OCI-LY3 (cell line): ENCODE measurements around the gene CHRM4.

Source experiments
- H2AFZ ChIP-seq: fragments of 200-600, 300-600 bp; shearing (Covaris generic); 2 replicates; pipeline ENCODE4 v1.6.0; 2014; ENCODE audit warnings: antibody characterized with exemption, low read depth, low read length
- H3K27ac ChIP-seq: fragments of 200-600, 300-600 bp; sonication (generic); 2 replicates; pipeline ENCODE4 v1.5.1; 2014; ENCODE audit warnings: mild to moderate bottlenecking, low read length, moderate library complexity, mixed read lengths
- H3K27me3 ChIP-seq: fragments of 200-600, 300-600 bp; sonication (generic); 2 replicates; pipeline ENCODE4 v1.6.1; 2014; ENCODE audit warnings: low read depth, low read length, mixed read lengths
- H3K36me3 ChIP-seq: fragments of 200-600, 300-600 bp; sonication (generic); replicated peaks from 2 replicates; pipeline ENCODE3; 2014; ENCODE audit warnings: low read depth, low read length, mixed read lengths
- H3K4me1 ChIP-seq: fragments of 300-600, 200-600 bp; sonication (generic); 2 replicates; pipeline ENCODE4 v1.6.1; 2014; ENCODE audit warnings: low read length, mixed read lengths
- H3K4me2 ChIP-seq: fragments of 200-600, 300-600 bp; sonication (generic); 2 replicates; pipeline ENCODE4 v1.6.1; 2014; ENCODE audit warnings: low read length, mixed read lengths
- H3K4me3 ChIP-seq: fragments of 300-600, 200-600 bp; sonication (generic); 2 replicates; pipeline ENCODE4 v1.5.1; 2014; ENCODE audit warnings: antibody characterized with exemption, mild to moderate bottlenecking, low read length, moderate library complexity
- H3K79me2 ChIP-seq: fragments of 300-600, 200-600 bp; shearing (Covaris generic); 2 replicates; pipeline ENCODE4 v1.6.1; 2014; ENCODE audit warnings: mild to moderate bottlenecking, low read length, mixed read lengths
- H3K9ac ChIP-seq: fragments of 300-600, 200-600 bp; shearing (Covaris generic); 2 replicates; pipeline ENCODE4 v1.6.0; 2014; ENCODE audit warnings: mild to moderate bottlenecking, low read length, moderate library complexity
- H3K9me3 ChIP-seq: fragments of 200-600, 300-600 bp; shearing (Covaris generic); 2 replicates; pipeline ENCODE4 v1.6.1; 2014; ENCODE audit warnings: low read length, mixed read lengths; ENCODE audit not compliant: insufficient read depth
- H4K20me1 ChIP-seq: fragments of 200-600, 300-600 bp; sonication (generic); 2 replicates; pipeline ENCODE4 v1.6.1; 2016; ENCODE audit warnings: low read length, mixed read lengths; ENCODE audit not compliant: insufficient read depth
- CTCF ChIP-seq: fragments of 200-600, 300-600 bp; sonication (generic); IDR thresholded peaks from 2 replicates; pipeline ENCODE4 v1.5.1; 2014; ENCODE audit warnings: antibody characterized with exemption, low read length, low read depth
- EZH2phosphoT487 ChIP-seq: fragments of 200-600 bp; shearing (Covaris generic); IDR thresholded peaks from 2 replicates; pipeline ENCODE4 v1.6.1; 2018; ENCODE audit warnings: antibody characterized with exemption, mixed run types, low read depth

Gene CHRM4

GRCh38 chr11:46364791-46365190, 26.8 kb downstream of the CHRM4 start:
- peaks cover 31% of the 10 kb centered on the region for H3K79me2 ChIP-seq
- TF ChIP-seq EZH2phosphoT487: no peak
- TF ChIP-seq CTCF: no peak
- peaks cover 14% of the 10 kb centered on the region for H3K4me1 ChIP-seq
- peaks cover 2% of the 10 kb centered on the region; the same call in 1 of the 2 replicates for H4K20me1 ChIP-seq
- no peaks in the 10 kb centered on the region for H3K9me3 ChIP-seq
- no peak overlapping the region for H2AFZ ChIP-seq
- no peaks in the 10 kb centered on the region for H3K27me3 ChIP-seq
- H3K4me2 ChIP-seq: no peak overlapping the region
- H3K4me3 ChIP-seq: no peak overlapping the region
- H3K9ac ChIP-seq: no peak overlapping the region
- H3K36me3 ChIP-seq: peaks cover 5% of the 10 kb centered on the region
- H3K27ac ChIP-seq: no peak overlapping the region

GRCh38 chr11:46364056-46364455, 27.5 kb downstream of the CHRM4 start:
- Histone ChIP-seq H3K9me3 (no peaks in the 10 kb centered on the region), H3K27me3 (no peaks in the 10 kb centered on the region), H3K79me2 (peaks cover 31% of the 10 kb centered on the region), H3K9ac (no peak overlapping the region), H4K20me1 (peaks cover 2% of the 10 kb centered on the region; the same call in 1 of the 2 replicates), H3K36me3 (peaks cover 5% of the 10 kb centered on the region), H3K4me1 (peaks cover 14% of the 10 kb centered on the region), H2AFZ (no peak overlapping the region), H3K4me2 (no peak overlapping the region), H3K27ac (no peak overlapping the region), H3K4me3 (no peak overlapping the region)
- TF ChIP-seq EZH2phosphoT487: no peak
- TF ChIP-seq CTCF: no peak

- TF ChIP-seq CTCF (no peak), EZH2phosphoT487 (no peak)
- peaks cover 2% of the 10 kb centered on the region; the same call in 1 of the 2 replicates for H4K20me1 ChIP-seq
- no peak overlapping the region for H3K9ac ChIP-seq
- H3K4me2 ChIP-seq: no peak overlapping the region
- no peaks in the 10 kb centered on the region for H3K27me3 ChIP-seq
- H3K36me3 ChIP-seq: peaks cover 5% of the 10 kb centered on the region
- H3K9me3 ChIP-seq: no peaks in the 10 kb centered on the region
- peaks cover 31% of the 10 kb centered on the region for H3K79me2 ChIP-seq
- no peak overlapping the region for H3K4me3 ChIP-seq
- peaks cover 14% of the 10 kb centered on the region for H3K4me1 ChIP-seq
- H3K27ac ChIP-seq: no peak overlapping the region
- no peak overlapping the region for H2AFZ ChIP-seq
Measured at GRCh38 chr11:46363455-46364005, 28.0 kb downstream of the CHRM4 start.

GRCh38 chr11:46363031-46363407, 28.6 kb downstream of the CHRM4 start:
- Histone ChIP-seq H3K9ac (no peak overlapping the region), H2AFZ (no peak overlapping the region)

More at GRCh38 chr11:46363031-46363407, 28.6 kb downstream of the CHRM4 start:
- no peaks in the 10 kb centered on the region for H3K9me3 ChIP-seq
- peaks cover 2% of the 10 kb centered on the region for H3K36me3 ChIP-seq
- H3K27me3 ChIP-seq: no peaks in the 10 kb centered on the region
- no peak overlapping the region for H3K27ac ChIP-seq
- no peak overlapping the region for H3K4me2 ChIP-seq
- H3K4me1 ChIP-seq: peaks cover 14% of the 10 kb centered on the region
- H3K4me3 ChIP-seq: no peak overlapping the region
- peaks cover 31% of the 10 kb centered on the region for H3K79me2 ChIP-seq
- no peak for TF ChIP-seq EZH2phosphoT487
- no peak for TF ChIP-seq CTCF
- H4K20me1 ChIP-seq: peaks cover 2% of the 10 kb centered on the region; the same call in 1 of the 2 replicates
